KMS-11 (cell line): Measurements from ENCODE around the gene PSMF1.
"Not testable (repeated sequence)": the region's sequence is repeated elsewhere in the genome, so short reads cannot be mapped to it uniquely, and the experiment has no call there.

Experiments used
- H2AFZ ChIP-seq: fragments of 200-600 bp; sonication (generic); 2 replicates; pipeline ENCODE4 v1.6.1; 2016; ENCODE audit warnings: antibody characterized with exemption, mixed run types, low read depth
- H3K27ac ChIP-seq: fragments of 200-600 bp; sonication (generic); 2 replicates; pipeline ENCODE4 v1.6.1; 2016; ENCODE audit warnings: mild to moderate bottlenecking, mixed run types
- H3K27me3 ChIP-seq: fragments of 200-600 bp; sonication (generic); 2 replicates; pipeline ENCODE4 v1.6.1; 2017; ENCODE audit warnings: mild to moderate bottlenecking, low read depth, mixed run types, moderate library complexity; ENCODE audit not compliant: insufficient read depth
- H3K36me3 ChIP-seq: fragments of 200-600 bp; sonication (generic); 2 replicates; pipeline ENCODE4 v1.6.1; 2017; ENCODE audit warnings: mild to moderate bottlenecking, mixed run types; ENCODE audit not compliant: insufficient read depth
- H3K4me1 ChIP-seq: fragments of 200-600 bp; sonication (generic); 2 replicates; pipeline ENCODE4 v1.6.1; 2016; ENCODE audit warnings: mild to moderate bottlenecking, low read depth, mixed run types; ENCODE audit not compliant: poor library complexity, severe bottlenecking
- H3K4me2 ChIP-seq: fragments of 200-600 bp; sonication (generic); 2 replicates; pipeline ENCODE4 v1.7.0; 2016; ENCODE audit warnings: mild to moderate bottlenecking, mixed run types
- H3K4me3 ChIP-seq: fragments of 200-600 bp; sonication (generic); IDR thresholded peaks from 2 replicates; pipeline ENCODE4 v1.6.1; 2017; ENCODE audit warnings: low read depth, low read length, mixed read lengths; ENCODE audit not compliant: insufficient read depth
- H3K79me2 ChIP-seq: fragments of 200-600 bp; sonication (generic); 2 replicates; pipeline ENCODE4 v1.6.1; 2016; ENCODE audit warnings: low read depth, mixed run types; ENCODE audit not compliant: insufficient read depth
- H3K9ac ChIP-seq: fragments of 200-600 bp; sonication (generic); 2 replicates; pipeline ENCODE4 v1.6.1; 2016; ENCODE audit warnings: mild to moderate bottlenecking, mixed run types
- H4K20me1 ChIP-seq: fragments of 200-600 bp; sonication (generic); 2 replicates; pipeline ENCODE4 v1.6.1; 2016; ENCODE audit warnings: mild to moderate bottlenecking, mixed run types; ENCODE audit not compliant: insufficient read depth
- CTCF ChIP-seq: fragments of 200-600 bp; sonication (generic); conservative IDR thresholded peaks from 2 replicates; pipeline ENCODE4 v1.6.1; 2017; ENCODE audit warnings: low read depth, mild to moderate bottlenecking, antibody characterized with exemption, low read length, moderate library complexity, mixed read lengths

PSMF1 gene

GRCh38 chr20:1214838-1215261 lies 96.4 kb downstream of the PSMF1 start:
- no peaks in the 10 kb centered on the region for H3K27me3 ChIP-seq
- no peak overlapping the region for H2AFZ ChIP-seq
- H3K9ac ChIP-seq: no peak overlapping the region

GRCh38 chr20:1215386-1216170 lies 97.2 kb downstream of the PSMF1 start:
- Histone ChIP-seq H3K79me2 (no peaks in the 10 kb centered on the region), H3K27me3 (no peaks in the 10 kb centered on the region), H3K4me1 (peaks cover 7% of the 10 kb centered on the region), H2AFZ (no peak overlapping the region), H3K27ac (no peak overlapping the region), H3K36me3 (no peaks in the 10 kb centered on the region), H3K4me2 (no peak overlapping the region), H3K4me3 (no peak overlapping the region), H3K9ac (no peak overlapping the region), H4K20me1 (no peaks in the 10 kb centered on the region)
- TF ChIP-seq CTCF: no peak

More at GRCh38 chr20:1214838-1215261, 96.4 kb downstream of the PSMF1 start:
- Histone ChIP-seq H3K79me2 (no peaks in the 10 kb centered on the region), H4K20me1 (no peaks in the 10 kb centered on the region), H3K4me2 (no peak overlapping the region), H3K4me1 (peaks cover 7% of the 10 kb centered on the region), H3K4me3 (no peak overlapping the region), H3K36me3 (no peaks in the 10 kb centered on the region), H3K27ac (no peak overlapping the region)
- TF ChIP-seq CTCF: no peak

GRCh38 chr20:1216527-1217427 lies 98.4 kb downstream of the PSMF1 start:
- not testable (repeated sequence) for H2AFZ ChIP-seq, H3K9ac ChIP-seq, H3K4me3 ChIP-seq, H4K20me1 ChIP-seq, H3K36me3 ChIP-seq, H3K4me2 ChIP-seq, H3K27me3 ChIP-seq, H3K79me2 ChIP-seq, H3K27ac ChIP-seq, H3K4me1 ChIP-seq
